Activated CD8-positive, alpha-beta memory T cell treated with anti-CD3 and anti-CD28 coated beads for 48 hours (primary cell): ENCODE data around the gene FBXL2.
"Not testable (repeated sequence)": the region's sequence is repeated elsewhere in the genome, so short reads cannot be mapped to it uniquely, and the experiment has no call there.

Source experiments
- DNase-seq, 3 experiments: peaks; one replicate each; pipeline ENCODE4 v3.0.0-alpha.2; 2020; ENCODE audit warnings: low read depth in 2 of 3, low spot score in 2 of 3

The FBXL2 gene

DNA sequence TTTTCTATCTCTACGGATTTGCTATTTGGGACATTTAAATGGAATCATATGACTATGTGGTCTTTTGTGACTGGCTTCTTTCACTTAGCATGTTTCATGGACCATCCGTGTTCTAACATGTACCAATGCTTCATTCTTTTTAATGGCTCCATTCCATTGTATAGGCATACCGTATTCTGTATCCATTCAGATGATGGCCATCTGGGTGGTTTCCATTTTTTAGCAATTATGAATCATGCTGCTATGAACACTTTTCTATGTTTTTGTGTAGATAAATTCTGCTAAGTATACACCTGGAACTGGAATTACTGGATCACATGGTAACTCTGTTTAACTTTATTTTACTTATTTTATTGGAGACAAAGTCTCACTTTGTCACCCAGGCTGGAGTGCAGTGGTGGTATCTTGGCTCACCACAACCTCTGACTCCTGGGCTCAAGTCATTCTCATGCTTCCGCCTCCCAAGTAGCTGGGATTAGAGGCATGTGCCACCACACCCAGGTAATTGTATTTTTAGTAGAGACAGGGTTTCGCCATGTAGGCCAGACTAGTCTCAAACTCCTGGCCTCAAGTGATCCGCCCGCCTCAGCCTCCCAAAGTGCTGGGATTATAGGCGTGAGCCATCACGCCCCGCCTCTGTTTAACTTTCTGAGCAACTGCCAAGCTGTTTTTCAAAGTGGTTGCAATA is 149.5 kb downstream of the FBXL2 start:
- DNase-seq = no peak

DNA sequence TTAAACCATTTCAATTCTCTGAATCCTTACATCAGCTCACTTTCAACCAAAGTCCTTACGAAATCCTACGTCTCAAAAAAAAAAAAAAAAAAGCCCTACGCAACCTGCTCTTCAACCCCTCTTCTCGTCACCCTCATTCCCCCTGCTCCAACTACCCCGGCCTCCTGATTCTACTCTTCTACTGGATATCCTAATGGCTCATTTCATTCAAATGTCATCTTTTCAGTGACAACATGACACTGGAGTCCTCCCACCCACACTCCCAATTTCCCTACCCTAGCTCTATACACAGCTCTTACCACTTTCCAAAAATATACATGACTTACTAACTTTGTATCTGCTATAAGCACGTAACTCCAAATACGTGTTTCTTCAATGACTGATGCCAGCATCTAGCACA is 151.5 kb downstream of the FBXL2 start:
- no peak for DNase-seq

GRCh38 chr3:33429306-33429705 is 152.1 kb downstream of the FBXL2 start:
- not testable (repeated sequence) for DNase-seq

DNA sequence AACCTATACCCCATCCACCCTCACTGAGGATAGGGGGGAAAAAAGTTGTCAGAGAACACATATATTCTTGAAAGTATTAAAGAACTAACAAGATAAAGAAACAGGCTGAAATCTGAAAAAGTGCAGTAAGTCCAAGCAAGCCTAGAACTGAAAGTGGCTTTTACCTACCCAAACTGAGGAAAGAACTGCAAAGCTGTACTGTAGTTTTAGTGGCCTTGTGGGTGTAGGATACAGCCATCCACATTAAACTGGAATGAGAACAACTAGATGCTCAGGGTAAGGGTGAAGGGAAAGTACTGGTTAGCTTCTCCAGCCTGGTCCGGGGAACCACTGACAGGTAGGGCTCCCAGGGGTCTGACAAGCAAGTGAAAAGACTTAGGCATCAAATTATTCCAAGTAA is 152.8 kb downstream of the FBXL2 start:
- DNase-seq = no peak

DNA sequence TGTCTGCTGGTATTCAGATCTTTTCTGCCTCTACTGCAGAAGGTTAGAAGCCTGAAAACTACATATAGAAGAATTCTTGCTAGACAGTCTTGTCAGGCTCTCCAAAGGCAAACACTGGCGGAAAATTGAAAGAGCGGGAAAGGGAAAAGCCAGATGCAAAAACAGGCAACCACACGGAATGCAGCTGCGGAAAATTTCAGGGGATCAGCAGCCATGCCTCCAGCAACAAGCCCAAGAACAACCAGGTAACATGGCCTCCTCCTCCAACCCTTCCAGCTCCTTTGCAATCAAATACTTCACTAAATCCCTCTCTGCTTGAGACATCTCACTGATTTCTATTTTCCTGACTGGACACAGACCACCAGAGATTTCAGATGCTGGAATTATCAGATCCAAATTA is 153.3 kb downstream of the FBXL2 start:
- no peak for DNase-seq

- no peak for DNase-seq
Measured at GRCh38 chr3:33433843-33434242, 156.6 kb downstream of the FBXL2 start.
